PC-3 (cell line): ENCODE results near the gene CAMSAP1. TPM values are rescaled to one million over a fixed set of nuclear protein-coding genes. Genes with fewer than 3 reads are reported as not detected.

Experiments used
- ATAC-seq: fragments of 200-7000 bp; cut with Tn5 transposase; 2 replicates; pipeline ENCODE4 v1.9.1; 2020; ENCODE audit warnings: mild to moderate bottlenecking, moderate library complexity
- BruUV-seq: library from RNA; stranded (reverse); fragments of 400-500 nt; replicated peaks from 2 replicates; lab custom pipeline; 2021; lab: Mats Ljungman, UMichigan
- CTCF ChIA-PET: fragments of 300-600 bp; sonication (Branson Sonifier 250); formaldehyde crosslinking; loops from one replicate; lab custom pipeline; 2022; ENCODE audit warnings: antibody characterized with exemption; lab: Charles Lee
- POLR2A ChIA-PET: fragments of 300-600 bp; sonication (Branson Sonifier 250); formaldehyde crosslinking; loops from one replicate; lab custom pipeline; 2022; ENCODE audit warnings: antibody characterized with exemption; ENCODE audit not compliant: unreplicated experiment; lab: Charles Lee
- DNase-seq: peaks from one replicate; pipeline ENCODE4 v3.0.0-alpha.2; 2015
- H2AFZ ChIP-seq: fragments of 300-600 bp; sonication (generic); 2 replicates; pipeline ENCODE4 v1.6.0; 2016; ENCODE audit warnings: antibody characterized with exemption, low read length
- H3F3A ChIP-seq: fragments of 300-600 bp; sonication (generic); one replicate; pipeline ENCODE4 v1.6.0; 2017; ENCODE audit warnings: antibody characterized with exemption, low read length, control low read depth, mild to moderate bottlenecking; ENCODE audit not compliant: unreplicated experiment
- H3K27ac ChIP-seq: fragments of 300-600 bp; sonication (generic); 2 replicates; pipeline ENCODE4 v1.5.1; 2016; ENCODE audit warnings: mild to moderate bottlenecking, low read length
- H3K27me3 ChIP-seq: fragments of 300-600 bp; sonication (generic); 2 replicates; pipeline ENCODE4 v1.6.1; 2016; ENCODE audit warnings: low read length, mixed read lengths
- H3K36me3 ChIP-seq: fragments of 300-600 bp; sonication (generic); 2 replicates; pipeline ENCODE4 v1.6.1; 2016; ENCODE audit warnings: low read depth, mixed run types, low read length, mixed read lengths
- H3K4me1 ChIP-seq: fragments of 300-600 bp; sonication (generic); 2 replicates; pipeline ENCODE4 v1.5.1; 2016; ENCODE audit warnings: low read length; ENCODE audit not compliant: insufficient read depth
- H3K4me2 ChIP-seq: fragments of 300-600 bp; sonication (generic); 2 replicates; pipeline ENCODE4 v1.6.0; 2016; ENCODE audit warnings: low read length
- H3K4me3 ChIP-seq: fragments of 300-600 bp; sonication (generic); 2 replicates; pipeline ENCODE4 v1.5.1; 2016; ENCODE audit warnings: mild to moderate bottlenecking, low read length, mixed read lengths
- H3K79me2 ChIP-seq: fragments of 300-600 bp; sonication (generic); 2 replicates; pipeline ENCODE4 v1.6.1; 2017; ENCODE audit warnings: low read length, mixed read lengths
- H3K9ac ChIP-seq: fragments of 300-600 bp; sonication (generic); 2 replicates; pipeline ENCODE4 v1.6.0; 2016; ENCODE audit warnings: mild to moderate bottlenecking, low read length
- H3K9me2 ChIP-seq: fragments of 300-600 bp; sonication (generic); replicated peaks from 2 replicates; pipeline ENCODE4 v1.6.1; 2016; ENCODE audit warnings: mixed run types, low read length, mixed read lengths
- H3K9me3 ChIP-seq: fragments of 300-600 bp; sonication (generic); 2 replicates; pipeline ENCODE4 v1.6.1; 2016; ENCODE audit warnings: low read length, mixed read lengths
- H4K20me1 ChIP-seq: fragments of 300-600 bp; sonication (generic); 2 replicates; pipeline ENCODE4 v1.6.1; 2016; ENCODE audit warnings: low read length, mixed read lengths
- EZH2 ChIP-seq: fragments of 300-600 bp; sonication (generic); IDR thresholded peaks from one replicate; pipeline ENCODE4 v1.6.1; 2017; ENCODE audit warnings: antibody characterized with exemption, mild to moderate bottlenecking, low read length; ENCODE audit not compliant: unreplicated experiment
- EZH2phosphoT487 ChIP-seq: fragments of 300-600 bp; sonication (generic); IDR thresholded peaks from 2 replicates; pipeline ENCODE4 v1.6.1; 2018; ENCODE audit warnings: mild to moderate bottlenecking, antibody characterized with exemption, low read length, borderline replicate concordance
- intact Hi-C: fragments of 100-400 bp; cut with micrococcal nuclease; formaldehyde crosslinking; loops from 2 replicates; pipeline ENCODE4 v1.9.0; 2023
- total RNA-seq: library from RNA; depleted of rRNA; stranded (reverse); fragments of >200 nt; gene quantifications from 2 replicates; pipeline ENCODE4 v1.2.3, GENCODE V29; 2014
- TF ChIP-seq, protein P1 (sequence below): fragments of 300-600 bp; sonication (generic); conservative IDR thresholded peaks from 2 replicates; pipeline ENCODE4 v1.5.1; 2017; ENCODE audit warnings: antibody characterized with exemption, low read depth, mild to moderate bottlenecking, low read length

CAMSAP1 gene
- total RNA-seq, 1 experiment from 2014 or later, result 16.4 TPM

DNA sequence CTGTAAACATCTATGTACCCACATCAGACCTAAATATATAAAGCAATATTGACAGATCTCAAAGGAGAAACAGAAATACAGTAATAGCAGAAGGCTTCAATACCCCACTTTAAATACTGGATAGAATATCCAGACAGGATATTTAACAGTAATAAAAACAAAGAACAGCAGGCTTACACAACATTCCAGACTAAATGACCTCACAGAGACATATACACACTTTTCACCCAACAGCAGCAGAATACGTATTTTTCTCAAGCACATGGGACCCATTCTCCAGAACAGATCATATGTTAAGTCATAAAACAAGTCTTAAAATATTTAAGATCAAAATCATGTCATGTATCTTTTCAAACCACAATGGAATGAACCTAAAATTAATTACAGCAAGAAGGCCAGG, 76.8 kb downstream of the CAMSAP1 start:
- Histone ChIP-seq H3K27ac (no peak overlapping the region), H3K36me3 (no peaks in the 10 kb centered on the region), H3K9me2 (no peaks in the 10 kb centered on the region), H3K27me3 (no peaks in the 10 kb centered on the region), H3K4me1 (no peaks in the 10 kb centered on the region), H3K4me3 (no peak overlapping the region), H2AFZ (no peak overlapping the region), H3K79me2 (0 out of 2 replicates have a peak, but pooled peaks cover 4% of the 10 kb centered on the region), H3K9ac (no peak overlapping the region), H3K9me3 (no peaks in the 10 kb centered on the region), H4K20me1 (no peaks in the 10 kb centered on the region), H3F3A (no peaks in the 10 kb centered on the region), H3K4me2 (no peak overlapping the region)
- BruUV-seq, result no TSS peak
- ChIA-PET CTCF (no interaction called here), POLR2A (no interaction called here)
- DNase-seq, result no peak
- TF ChIP-seq, protein P1, sequence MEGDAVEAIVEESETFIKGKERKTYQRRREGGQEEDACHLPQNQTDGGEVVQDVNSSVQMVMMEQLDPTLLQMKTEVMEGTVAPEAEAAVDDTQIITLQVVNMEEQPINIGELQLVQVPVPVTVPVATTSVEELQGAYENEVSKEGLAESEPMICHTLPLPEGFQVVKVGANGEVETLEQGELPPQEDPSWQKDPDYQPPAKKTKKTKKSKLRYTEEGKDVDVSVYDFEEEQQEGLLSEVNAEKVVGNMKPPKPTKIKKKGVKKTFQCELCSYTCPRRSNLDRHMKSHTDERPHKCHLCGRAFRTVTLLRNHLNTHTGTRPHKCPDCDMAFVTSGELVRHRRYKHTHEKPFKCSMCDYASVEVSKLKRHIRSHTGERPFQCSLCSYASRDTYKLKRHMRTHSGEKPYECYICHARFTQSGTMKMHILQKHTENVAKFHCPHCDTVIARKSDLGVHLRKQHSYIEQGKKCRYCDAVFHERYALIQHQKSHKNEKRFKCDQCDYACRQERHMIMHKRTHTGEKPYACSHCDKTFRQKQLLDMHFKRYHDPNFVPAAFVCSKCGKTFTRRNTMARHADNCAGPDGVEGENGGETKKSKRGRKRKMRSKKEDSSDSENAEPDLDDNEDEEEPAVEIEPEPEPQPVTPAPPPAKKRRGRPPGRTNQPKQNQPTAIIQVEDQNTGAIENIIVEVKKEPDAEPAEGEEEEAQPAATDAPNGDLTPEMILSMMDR, result no peak
- no peak for TF ChIP-seq EZH2phosphoT487
- no peak for TF ChIP-seq EZH2
- intact Hi-C loops, result no loop called here
- no peak for ATAC-seq

DNA sequence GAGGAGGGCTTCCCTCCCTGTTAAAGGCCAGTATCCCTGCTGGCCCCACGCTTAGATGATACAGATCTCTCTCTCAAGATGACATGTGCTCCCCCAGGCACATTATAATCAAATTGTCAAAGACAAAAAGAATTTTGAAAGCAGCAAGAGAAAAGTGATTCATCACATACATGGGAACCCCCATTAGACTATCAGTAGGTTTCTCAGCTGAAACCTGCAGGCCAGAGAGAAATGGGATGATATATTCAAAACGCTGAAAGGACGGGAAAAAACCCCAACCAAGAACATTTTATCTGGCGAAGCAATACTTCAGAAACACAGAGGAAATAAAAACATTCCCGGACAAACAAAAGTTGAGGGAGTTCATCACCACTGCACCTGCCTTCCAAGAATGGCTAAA, 78.7 kb downstream of the CAMSAP1 start:
- no peaks in the 10 kb centered on the region for H3F3A ChIP-seq
- TF ChIP-seq, protein P1, result no peak
- TF ChIP-seq EZH2phosphoT487, result no peak
- TF ChIP-seq EZH2, result no peak
- H3K4me3 ChIP-seq, result no peak overlapping the region
- intact Hi-C loops, result no loop called here
- no peaks in the 10 kb centered on the region for H3K9me3 ChIP-seq
- ChIA-PET CTCF (no interaction called here), POLR2A (no interaction called here)
- DNase-seq (no peak), ATAC-seq (no peak)
- H3K4me1 ChIP-seq, result no peaks in the 10 kb centered on the region
- H3K9ac ChIP-seq, result no peak overlapping the region
- 0 out of 2 replicates have a peak, but pooled peaks cover under 1% of the 10 kb centered on the region for H3K36me3 ChIP-seq
- BruUV-seq, result no TSS peak
- 0 out of 2 replicates have a peak, but pooled peaks cover 4% of the 10 kb centered on the region for H3K79me2 ChIP-seq
- H2AFZ ChIP-seq, result no peak overlapping the region
- no peaks in the 10 kb centered on the region for H3K9me2 ChIP-seq
- no peaks in the 10 kb centered on the region for H3K27me3 ChIP-seq
- H3K27ac ChIP-seq, result no peak overlapping the region
- no peak overlapping the region for H3K4me2 ChIP-seq
- no peaks in the 10 kb centered on the region for H4K20me1 ChIP-seq

DNA sequence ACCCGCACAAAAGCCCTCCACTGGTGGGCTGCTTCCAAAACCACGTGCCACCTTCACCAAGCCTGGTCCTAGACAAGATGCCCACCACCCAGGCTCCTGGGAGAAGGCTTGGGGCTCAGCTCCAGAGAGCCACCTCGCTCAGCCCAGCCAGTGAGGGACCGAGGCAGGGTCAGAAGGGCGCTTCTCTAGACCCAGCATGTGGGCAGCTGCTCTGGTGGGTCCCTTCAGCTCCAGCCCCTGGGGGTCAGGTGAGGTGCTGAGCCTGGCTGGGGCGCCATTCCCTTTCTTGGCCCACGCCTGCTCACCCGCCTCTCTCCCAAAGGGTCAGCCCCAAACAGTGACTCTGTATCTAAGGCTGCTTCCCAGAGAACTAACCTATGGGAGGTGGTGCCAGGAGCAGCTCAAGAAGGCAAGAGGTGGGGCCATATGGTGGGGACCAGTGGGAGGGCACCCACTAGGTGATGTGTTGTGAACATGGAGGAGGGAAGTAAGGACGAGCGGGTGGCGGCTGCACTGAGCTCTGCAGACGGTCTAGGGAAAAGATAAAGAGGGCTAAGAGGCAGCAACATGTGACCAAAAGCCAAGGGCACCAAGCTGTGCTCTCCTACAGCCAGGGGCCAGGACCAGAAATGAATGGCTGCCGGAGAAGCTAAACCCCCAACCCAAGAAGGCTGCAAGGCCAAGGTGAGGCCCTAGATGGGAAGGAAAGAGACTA, 79.3 kb downstream of the CAMSAP1 start:
- H3K36me3 ChIP-seq, result peaks cover 5% of the 10 kb centered on the region; the same call in 1 of the 2 replicates
- H2AFZ ChIP-seq, result no peak overlapping the region
- H3K27ac ChIP-seq, result no peak overlapping the region
- H3K4me3 ChIP-seq, result no peak overlapping the region
- 0 out of 2 replicates have a peak, but pooled peaks cover 4% of the 10 kb centered on the region for H3K79me2 ChIP-seq
- H3K9me3 ChIP-seq, result no peaks in the 10 kb centered on the region
- no peaks in the 10 kb centered on the region for H3K4me1 ChIP-seq
- no peaks in the 10 kb centered on the region for H3K27me3 ChIP-seq
- CTCF ChIA-PET, result no interaction called here
- BruUV-seq, result no TSS peak
- TF ChIP-seq, protein P1, result no peak
- TF ChIP-seq EZH2 (no peak), EZH2phosphoT487 (no peak)
- no peak overlapping the region for H3K9ac ChIP-seq
- no peaks in the 10 kb centered on the region for H3K9me2 ChIP-seq
- ATAC-seq (no peak), DNase-seq (no peak)
- H3K4me2 ChIP-seq, result no peak overlapping the region
- intact Hi-C loops, result no loop called here
- POLR2A ChIA-PET, result no interaction called here
- no peaks in the 10 kb centered on the region for H4K20me1 ChIP-seq
- no peaks in the 10 kb centered on the region for H3F3A ChIP-seq
